IMR-90 (cell line): Measurements from ENCODE around the gene SPRED2. TPM values are rescaled to one million over a fixed set of nuclear protein-coding genes. Genes with fewer than 3 reads are reported as not detected.
A peak's percentile ranks its signal among the peaks of the same experiment; 100 is the strongest.

Experiments
- ATAC-seq: fragments of 200-7000 bp; cut with Tn5 transposase; 2 replicates; pipeline ENCODE4 v1.9.1; 2020; ENCODE audit warnings: low read depth, mild to moderate bottlenecking, moderate library complexity
- BruUV-seq: library from RNA; stranded (reverse); fragments of 400-500 nt; replicated peaks from 2 replicates; lab custom pipeline; 2021; lab: Mats Ljungman, UMichigan
- CTCF ChIA-PET: fragments of 300-600 bp; formaldehyde crosslinking; extraction: SDS; loops from one replicate; lab custom pipeline; 2021; ENCODE audit warnings: antibody characterized with exemption; lab: Yijun Ruan, JAX
- POLR2A ChIA-PET: fragments of 300-600 bp; sonication (Branson Sonifier 250); formaldehyde crosslinking; loops from one replicate; lab custom pipeline; 2022; ENCODE audit warnings: antibody characterized with exemption; ENCODE audit not compliant: unreplicated experiment; lab: Charles Lee
- DNase-seq: peaks from one replicate; pipeline ENCODE4 v3.0.0; 2013
- H2AFZ ChIP-seq: replicated peaks from 2 replicates; pipeline ENCODE3; 2013; ENCODE audit warnings: low read length, mild to moderate bottlenecking; ENCODE audit not compliant: poor library complexity
- H2AK5ac ChIP-seq: 2 replicates; pipeline ENCODE4 v1.6.1; 2013; ENCODE audit warnings: low read depth, low read length, inconsistent platforms
- H2AK9ac ChIP-seq: replicated peaks from 2 replicates; pipeline ENCODE3; 2013; ENCODE audit warnings: mild to moderate bottlenecking, low read depth, low read length, moderate library complexity; ENCODE audit not compliant: poor library complexity
- H2BK120ac ChIP-seq: 2 replicates; pipeline ENCODE4 v1.6.1; 2013; ENCODE audit warnings: low read depth, low read length, inconsistent platforms
- H2BK15ac ChIP-seq: 3 replicates; pipeline ENCODE4 v1.6.1; 2013; ENCODE audit warnings: low read depth, low read length, inconsistent platforms
- H2BK20ac ChIP-seq: 2 replicates; pipeline ENCODE4 v1.6.1; 2013; ENCODE audit warnings: low read depth, mild to moderate bottlenecking, inconsistent platforms, low read length, moderate library complexity
- H2BK5ac ChIP-seq: 2 replicates; pipeline ENCODE4 v1.6.1; 2013; ENCODE audit warnings: mild to moderate bottlenecking, low read depth, low read length, inconsistent platforms; ENCODE audit not compliant: poor library complexity, severe bottlenecking
- H3K14ac ChIP-seq: replicated peaks from 2 replicates; pipeline ENCODE4 v1.6.1; 2013; ENCODE audit warnings: low read depth, low read length, inconsistent platforms
- H3K18ac ChIP-seq: 2 replicates; pipeline ENCODE4 v1.6.1; 2013; ENCODE audit warnings: low read depth, low read length, control low read depth
- H3K23ac ChIP-seq: 2 replicates; pipeline ENCODE4 v1.6.1; 2013; ENCODE audit warnings: low read depth, low read length, inconsistent platforms
- H3K27ac ChIP-seq: 2 replicates; pipeline ENCODE4 v1.5.1; 2013; ENCODE audit warnings: mild to moderate bottlenecking, control low read depth, low read length; ENCODE audit not compliant: insufficient read depth
- H3K27me3 ChIP-seq: 2 replicates; pipeline ENCODE4 v1.6.1; 2013; ENCODE audit warnings: low read length; ENCODE audit not compliant: control insufficient read depth, insufficient read depth
- H3K36me3 ChIP-seq: 2 replicates; pipeline ENCODE4 v1.6.1; 2013; ENCODE audit warnings: low read length, mixed read lengths; ENCODE audit not compliant: control insufficient read depth, insufficient read depth
- H3K4ac ChIP-seq: 2 replicates; pipeline ENCODE4 v1.6.1; 2013; ENCODE audit warnings: low read depth, low read length, inconsistent platforms
- H3K4me1 ChIP-seq: 2 replicates; pipeline ENCODE4 v1.6.1; 2013; ENCODE audit warnings: low read length, mixed read lengths; ENCODE audit not compliant: control insufficient read depth, insufficient read depth
- H3K4me2 ChIP-seq: 2 replicates; pipeline ENCODE4 v1.6.1; 2013; ENCODE audit warnings: low read depth, mild to moderate bottlenecking, control low read depth, low read length, moderate library complexity
- H3K4me3 ChIP-seq: 2 replicates; pipeline ENCODE4 v1.5.1; 2013; ENCODE audit warnings: low read depth, mild to moderate bottlenecking, control low read depth, low read length, moderate library complexity; ENCODE audit not compliant: insufficient read depth
- H3K56ac ChIP-seq: 2 replicates; pipeline ENCODE4 v1.6.1; 2013; ENCODE audit warnings: low read length, inconsistent platforms; ENCODE audit not compliant: insufficient read depth; ENCODE audit errors: extremely low read depth
- H3K79me1 ChIP-seq, 2 experiments: 2 replicates each; pipeline ENCODE4 v1.6.1; 2013; ENCODE audit warnings: low read length in 2 of 2, inconsistent platforms in 1 of 2, low read depth in 1 of 2
- H3K9ac ChIP-seq: 2 replicates; pipeline ENCODE4 v1.6.1; 2013; ENCODE audit warnings: low read depth, low read length, control low read depth
- H3K9me1 ChIP-seq: 2 replicates; pipeline ENCODE4 v1.6.1; 2013; ENCODE audit warnings: low read length, inconsistent platforms; ENCODE audit not compliant: insufficient read depth
- H3K9me3 ChIP-seq: 2 replicates; pipeline ENCODE4 v1.6.1; 2013; ENCODE audit warnings: low read length; ENCODE audit not compliant: control insufficient read depth, insufficient read depth
- H4K20me1 ChIP-seq: 2 replicates; pipeline ENCODE4 v1.6.1; 2013; ENCODE audit warnings: low read length, inconsistent platforms; ENCODE audit not compliant: insufficient read depth
- H4K5ac ChIP-seq: 2 replicates; pipeline ENCODE4 v1.6.1; 2013; ENCODE audit warnings: mild to moderate bottlenecking, low read depth, low read length, control low read depth
- H4K8ac ChIP-seq, 2 experiments: 2 replicates each; pipeline ENCODE4 v1.6.1; 2013; ENCODE audit warnings: low read depth in 2 of 2, low read length in 2 of 2, control low read depth in 1 of 2, inconsistent platforms in 1 of 2
- H4K91ac ChIP-seq: 2 replicates; pipeline ENCODE4 v1.6.1; 2013; ENCODE audit warnings: low read depth, low read length, inconsistent platforms; ENCODE audit not compliant: insufficient read depth
- BHLHE40 ChIP-seq: fragments of 150-350 bp; IDR thresholded peaks from 2 replicates; pipeline ENCODE4 v1.6.1; 2016; ENCODE audit warnings: mild to moderate bottlenecking, low read depth, low read length
- CHD1 ChIP-seq: IDR thresholded peaks from 2 replicates; pipeline ENCODE4 v1.6.1; 2012; ENCODE audit warnings: low read depth, low read length, improper control_type of control experiment
- MXI1 ChIP-seq: IDR thresholded peaks from 2 replicates; pipeline ENCODE4 v1.6.1; 2012; ENCODE audit warnings: low read depth, mild to moderate bottlenecking, low read length, moderate library complexity, borderline replicate concordance
- RCOR1 ChIP-seq: IDR thresholded peaks from 2 replicates; pipeline ENCODE4 v1.6.1; 2012; ENCODE audit warnings: mild to moderate bottlenecking, low read length, improper control_type of control experiment; ENCODE audit not compliant: insufficient replicate concordance
- WGBS, 2 experiments: methylation state at CpG; one replicate each; pipeline versions ENCODE4 v1.1.5 to v1.1.7; 2013; ENCODE audit warnings: missing lambda C conversion rate in 2 of 2; ENCODE audit not compliant: insufficient read length in 1 of 2; ENCODE audit errors: extremely low coverage in 2 of 2; 5-methylcytosine and 5-hydroxymethylcytosine counted together
- dilution Hi-C: fragments of 300-500 bp; cut with HindIII; formaldehyde crosslinking; loops from one replicate; pipeline ENCODE4 v1.14.3; 2018; ENCODE audit warnings: low sequenced_read_pairs; ENCODE audit not compliant: unreplicated experiment
- in situ Hi-C: fragments of 300-500 bp; cut with MboI; formaldehyde crosslinking; loops from 3 replicates; pipeline ENCODE4 v1.14.3; 2019; ENCODE audit warnings: low sequenced_read_pairs, inconsistent platforms, mixed read lengths
- intact Hi-C: fragments of 100-400 bp; cut with micrococcal nuclease; formaldehyde crosslinking; loops from 2 replicates; pipeline ENCODE4 v1.10.0; 2022
- polyA plus RNA-seq, 3 experiments: library from polyadenylated mRNA; depleted of rRNA; stranded (reverse); fragments of >200 nt; gene quantifications; 2 replicates each; pipeline ENCODE4 v1.2.3, GENCODE V29; 2012; ENCODE audit warnings: low replicate concordance in 1 of 3
- total RNA-seq: library from RNA; depleted of rRNA; stranded (reverse); fragments of >200 nt; gene quantifications from 2 replicates; pipeline ENCODE4 v1.2.3, GENCODE V29; 2012
- TF ChIP-seq, protein P1 (sequence below): fragments of 150-350 bp; IDR thresholded peaks from 2 replicates; pipeline ENCODE4 v1.6.1; 2017; ENCODE audit warnings: mild to moderate bottlenecking, antibody characterized with exemption, low read length, low read depth

SPRED2 gene
- total and polyA plus RNA-seq, 2 of the 4 experiments (the other 2 are of a cell fraction): 4.8 to 18.7 TPM

DNA sequence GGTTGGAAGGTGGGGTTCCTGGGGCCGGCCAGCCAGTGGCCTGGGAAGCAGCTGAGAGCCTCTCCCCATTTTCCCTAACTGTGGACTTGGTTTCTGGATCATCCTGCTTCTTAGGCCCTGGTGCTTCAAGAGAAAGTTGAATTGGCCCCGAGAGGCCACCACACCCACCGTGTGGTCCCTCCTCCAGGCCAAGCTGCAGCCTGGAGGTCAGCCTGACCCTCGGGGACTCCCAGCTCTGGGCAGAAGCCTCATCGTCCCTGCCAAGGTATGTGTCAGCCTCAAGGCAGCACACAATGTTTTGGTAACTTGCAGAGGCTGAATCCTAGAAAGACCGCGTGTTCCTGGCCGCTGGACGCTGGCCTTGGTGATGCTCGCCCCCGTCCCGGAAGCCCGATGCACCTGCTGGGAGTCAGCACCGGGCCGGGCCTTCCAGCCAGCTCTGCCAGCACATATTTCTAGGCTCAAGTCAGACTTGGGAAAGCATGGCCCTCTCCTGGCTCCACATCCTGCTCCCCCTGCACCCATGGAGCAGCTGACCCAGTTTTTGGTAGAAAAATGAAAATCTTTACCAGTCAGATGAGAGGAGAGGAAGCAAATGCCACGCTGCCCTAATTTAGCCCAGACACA, 132.2 kb downstream of the SPRED2 start:
- Histone ChIP-seq H2BK15ac (no peak overlapping the region), H3K18ac (no peak overlapping the region; the same call in 1 of the 2 replicates), H2BK20ac (peak overlapping the region; percentile 25; the same call in 1 of the 2 replicates), H3K4me3 (no peak overlapping the region), H3K79me1 (peaks cover 0 to 9% of the 10 kb centered on the region in 2 experiments; a peak in 1 of 4 replicates), H3K9me3 (no peaks in the 10 kb centered on the region), H4K8ac (no peak overlapping the region), H2AK9ac (peak overlapping the region; percentile 43), H4K5ac (no peak overlapping the region; the same call in 1 of the 2 replicates), H2BK5ac (peak overlapping the region; percentile 45), H3K4me2 (peak overlapping the region; percentile 4), H2BK120ac (no peak overlapping the region), H2AFZ (peak overlapping the region; percentile 65), H3K4ac (peak overlapping the region; percentile 55), H3K9ac (no peak overlapping the region), H3K9me1 (peaks cover 27% of the 10 kb centered on the region), H4K20me1 (peaks cover 18% of the 10 kb centered on the region), H4K91ac (0 out of 2 replicates have a peak overlapping the region, but pooled peaks have one; percentile 40), H3K27me3 (no peaks in the 10 kb centered on the region), H3K27ac (peak overlapping the region; percentile 18), H3K23ac (0 out of 2 replicates have a peak overlapping the region, but pooled peaks have one; percentile 20), H3K56ac (no peak overlapping the region), H3K36me3 (no peaks in the 10 kb centered on the region), H3K4me1 (peaks cover 23% of the 10 kb centered on the region), H2AK5ac (0 out of 2 replicates have a peak overlapping the region, but pooled peaks have one; percentile 20), H3K14ac (peak overlapping the region; percentile 49; the same call in 1 of the 2 replicates)
- in situ Hi-C loops (no loop called here), dilution Hi-C loops (no loop called here), intact Hi-C loops (no loop called here)
- POLR2A ChIA-PET: interaction anchor here (0.6 kb wide), 1 partner anchor 73 kb away, joined by 4 read pairs; the partner anchor contains the start of gene ACTR2
- BruUV-seq: no TSS peak
- DNase-seq: peak; percentile 76
- 17% methylated on average over 13 of the region's 16 CpGs; no CpG with 5 or more reads in 1 of the 2 experiments for WGBS, 2 experiments
- TF ChIP-seq, protein P1, sequence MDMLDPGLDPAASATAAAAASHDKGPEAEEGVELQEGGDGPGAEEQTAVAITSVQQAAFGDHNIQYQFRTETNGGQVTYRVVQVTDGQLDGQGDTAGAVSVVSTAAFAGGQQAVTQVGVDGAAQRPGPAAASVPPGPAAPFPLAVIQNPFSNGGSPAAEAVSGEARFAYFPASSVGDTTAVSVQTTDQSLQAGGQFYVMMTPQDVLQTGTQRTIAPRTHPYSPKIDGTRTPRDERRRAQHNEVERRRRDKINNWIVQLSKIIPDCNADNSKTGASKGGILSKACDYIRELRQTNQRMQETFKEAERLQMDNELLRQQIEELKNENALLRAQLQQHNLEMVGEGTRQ: no peak
- TF ChIP-seq MXI1 (0 out of 2 replicates have a peak, but pooled peaks have one; percentile 32), RCOR1 (peak; percentile 72), BHLHE40 (no peak), CHD1 (no peak)
- CTCF ChIA-PET: interaction anchor here (0.8 to 2.0 kb wide), 3 partner anchors 35 to 252 kb away, joined by 3 to 7 read pairs (median 5); no protein-coding TSS in a partner anchor
- ATAC-seq: peak; percentile 37
